ENCODE results near the gene CCDC33. TPM values are rescaled to one million over a fixed set of nuclear protein-coding genes. Genes with fewer than 3 reads are reported as not detected.

CCDC33 gene
- total RNA-seq, 4 donors from 2014 or later: 0.13 TPM; not detected in 3

DNA sequence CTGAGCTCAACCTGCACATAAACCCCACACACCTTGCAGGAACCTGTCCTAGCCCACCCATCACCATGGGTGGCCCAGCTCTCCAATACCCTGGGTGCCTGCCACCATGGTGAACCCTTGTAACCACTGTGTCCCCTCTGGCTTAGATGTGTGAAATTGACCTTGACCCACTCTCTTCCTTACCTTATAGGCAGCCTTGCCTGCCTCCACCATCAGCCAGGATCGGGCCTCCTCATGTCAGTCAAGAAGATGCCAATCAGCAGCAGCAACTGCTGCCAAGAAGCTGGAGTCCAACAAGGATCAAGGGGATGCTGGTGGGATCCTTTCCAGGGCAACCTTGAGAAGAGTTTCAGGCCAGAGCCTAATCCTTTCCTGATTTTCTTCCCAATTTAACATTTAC, 140.1 kb downstream of the CCDC33 start:
- intact Hi-C loops (cut with DNase I): no loop called here
- H3K4me3 ChIP-seq (replicated peaks in 1 of 3): no peak overlapping the region
- no peaks in the 10 kb centered on the region for H3K27me3 ChIP-seq
- DNase-seq: no peak
- WGBS, 2 donors: 82 to 86% methylated on average over 1 of the region's 1 CpG
- H3K36me3 ChIP-seq: no peaks in the 10 kb centered on the region
- TF ChIP-seq, protein P1, sequence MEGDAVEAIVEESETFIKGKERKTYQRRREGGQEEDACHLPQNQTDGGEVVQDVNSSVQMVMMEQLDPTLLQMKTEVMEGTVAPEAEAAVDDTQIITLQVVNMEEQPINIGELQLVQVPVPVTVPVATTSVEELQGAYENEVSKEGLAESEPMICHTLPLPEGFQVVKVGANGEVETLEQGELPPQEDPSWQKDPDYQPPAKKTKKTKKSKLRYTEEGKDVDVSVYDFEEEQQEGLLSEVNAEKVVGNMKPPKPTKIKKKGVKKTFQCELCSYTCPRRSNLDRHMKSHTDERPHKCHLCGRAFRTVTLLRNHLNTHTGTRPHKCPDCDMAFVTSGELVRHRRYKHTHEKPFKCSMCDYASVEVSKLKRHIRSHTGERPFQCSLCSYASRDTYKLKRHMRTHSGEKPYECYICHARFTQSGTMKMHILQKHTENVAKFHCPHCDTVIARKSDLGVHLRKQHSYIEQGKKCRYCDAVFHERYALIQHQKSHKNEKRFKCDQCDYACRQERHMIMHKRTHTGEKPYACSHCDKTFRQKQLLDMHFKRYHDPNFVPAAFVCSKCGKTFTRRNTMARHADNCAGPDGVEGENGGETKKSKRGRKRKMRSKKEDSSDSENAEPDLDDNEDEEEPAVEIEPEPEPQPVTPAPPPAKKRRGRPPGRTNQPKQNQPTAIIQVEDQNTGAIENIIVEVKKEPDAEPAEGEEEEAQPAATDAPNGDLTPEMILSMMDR (IDR thresholded peaks at IDR 0.05): no peak
- no peak for TF ChIP-seq POLR2A (IDR thresholded peaks at IDR 0.05)
- H3K4me1 ChIP-seq: peaks cover 7 to 11% of the 10 kb centered on the region in 2 donors
- H3K27ac ChIP-seq: no peak overlapping the region
- no peaks in the 10 kb centered on the region for H3K9me3 ChIP-seq

DNA sequence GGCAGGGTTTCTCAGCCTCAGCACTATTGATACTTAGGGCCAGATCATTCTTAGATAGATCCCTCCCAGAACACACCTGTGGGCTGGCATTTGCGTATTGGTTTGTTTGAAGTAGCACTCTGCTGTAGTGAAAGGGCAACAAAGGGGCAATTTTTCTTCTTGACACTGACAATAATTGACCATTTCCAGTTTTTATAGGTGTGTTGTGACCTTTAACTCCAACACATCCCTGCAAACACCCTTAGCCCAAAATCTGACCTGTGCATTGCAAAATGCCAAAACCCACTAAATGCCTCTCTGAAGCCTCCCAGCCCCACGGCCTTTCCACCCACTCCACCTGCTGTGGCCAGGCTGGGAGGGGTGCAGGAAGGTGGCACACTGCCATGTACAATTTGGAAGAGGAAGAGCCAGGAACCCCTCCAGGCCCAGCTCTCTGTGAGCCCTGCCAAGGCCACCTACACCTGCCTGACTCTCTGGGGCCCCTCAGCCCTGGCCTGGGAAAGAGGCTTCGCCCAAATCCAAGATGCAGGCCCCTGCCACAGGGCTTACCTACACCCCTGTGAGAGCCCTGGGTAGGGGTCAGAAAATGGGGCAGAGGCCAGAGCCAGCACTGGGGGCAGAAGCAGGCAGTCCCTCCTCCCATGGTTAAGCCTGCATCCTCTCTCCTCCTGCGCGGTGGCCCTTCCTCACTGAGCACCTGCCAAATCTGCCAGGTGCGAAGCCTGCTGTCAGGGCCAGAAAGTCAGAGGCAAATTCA, 140.9 kb downstream of the CCDC33 start:
- TF ChIP-seq POLR2A (IDR thresholded peaks at IDR 0.05): no peak
- TF ChIP-seq, protein P1 (IDR thresholded peaks at IDR 0.05): no peak
- DNase-seq: no peak
- Histone ChIP-seq H3K36me3 (no peaks in the 10 kb centered on the region), H3K4me3 (replicated peaks in 1 of 3) (no peak overlapping the region), H3K27ac (no peak overlapping the region), H3K27me3 (no peaks in the 10 kb centered on the region), H3K9me3 (no peaks in the 10 kb centered on the region), H3K4me1 (peaks cover 7 to 11% of the 10 kb centered on the region in 2 donors)
- intact Hi-C loops (cut with DNase I): no loop called here
- 82 to 90% methylated on average over 6 of the region's 6 CpGs for WGBS, 2 donors

DNA sequence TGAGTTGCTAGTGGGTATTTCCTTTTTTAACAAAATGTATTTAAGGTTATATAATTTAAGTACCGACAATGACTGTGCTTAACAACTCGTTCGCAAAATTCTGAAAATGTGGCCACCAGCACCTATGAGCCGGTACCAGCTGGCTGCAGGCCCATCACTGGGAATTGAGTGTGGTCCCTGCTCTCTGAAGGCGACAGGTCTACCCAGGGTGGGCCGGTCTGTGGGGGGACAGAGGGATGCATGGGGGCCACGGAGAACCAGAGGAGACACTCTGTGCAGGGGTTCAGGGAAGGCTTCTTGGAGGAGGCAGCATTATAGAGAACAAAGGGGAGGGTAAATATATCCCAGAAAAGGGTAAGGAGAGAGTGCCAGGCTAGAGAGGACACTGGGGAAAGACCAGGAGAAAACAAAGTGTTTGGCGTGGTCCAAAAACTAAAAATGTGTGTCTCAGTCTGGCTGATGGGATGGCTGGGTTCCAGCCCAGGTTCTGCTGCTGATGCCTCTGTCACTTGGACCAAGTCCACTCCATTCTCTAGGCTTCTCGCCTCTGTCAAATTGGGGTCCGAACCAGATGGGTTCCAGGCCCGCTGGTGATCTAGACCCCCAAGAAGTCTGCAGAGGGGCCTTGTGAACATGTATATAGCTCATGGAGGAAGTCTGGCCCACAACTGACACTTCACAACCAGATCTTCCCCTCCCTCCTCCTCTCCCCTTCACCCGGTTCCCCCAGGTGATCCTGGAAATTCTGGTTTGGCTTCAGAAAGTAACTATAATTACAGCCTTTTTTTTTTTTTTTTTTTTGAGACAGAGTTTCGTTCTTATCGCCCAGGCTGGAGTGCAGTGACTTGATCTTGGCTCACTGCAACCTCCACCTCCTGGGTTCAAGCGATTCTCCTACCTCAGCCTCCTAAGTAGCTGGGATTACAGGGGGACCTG, 142.0 kb downstream of the CCDC33 start:
- no peak for DNase-seq
- 85 to 87% methylated on average over 15 of the region's 15 CpGs for WGBS, 2 donors
- peaks cover 7 to 11% of the 10 kb centered on the region in 2 donors for H3K4me1 ChIP-seq
- TF ChIP-seq, protein P1 (IDR thresholded peaks at IDR 0.05): no peak
- no peak for TF ChIP-seq POLR2A (IDR thresholded peaks at IDR 0.05)
- H3K9me3 ChIP-seq: no peaks in the 10 kb centered on the region
- H3K27ac ChIP-seq: no peak overlapping the region
- H3K36me3 ChIP-seq: no peaks in the 10 kb centered on the region
- H3K4me3 ChIP-seq (replicated peaks in 1 of 3): no peak overlapping the region
- intact Hi-C loops (cut with DNase I): no loop called here
- H3K27me3 ChIP-seq: no peaks in the 10 kb centered on the region

DNA sequence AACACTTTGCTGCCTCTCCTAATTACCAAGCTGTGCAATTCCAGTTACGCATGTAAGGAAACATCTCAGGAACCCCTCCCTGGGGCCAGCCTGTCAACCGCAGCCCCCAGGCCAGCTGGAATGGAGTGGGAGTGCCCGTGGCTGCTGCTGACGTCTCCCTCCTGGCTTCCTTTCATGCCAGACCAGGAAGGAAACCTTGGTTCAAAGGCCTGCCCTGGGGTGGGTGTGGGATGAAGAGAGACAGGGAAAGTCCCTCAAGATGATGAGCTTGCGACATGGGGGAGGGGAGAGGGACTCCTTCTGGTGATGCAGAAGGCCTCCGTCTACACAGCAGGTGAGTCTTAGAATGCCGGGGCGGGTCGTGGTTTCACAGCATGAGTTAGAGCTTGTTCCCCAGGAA, 142.7 kb downstream of the CCDC33 start:
- 56 to 61% methylated on average over 8 to 9 of the region's 9 CpGs for WGBS, 2 donors
- Histone ChIP-seq H3K27me3 (no peaks in the 10 kb centered on the region), H3K36me3 (no peaks in the 10 kb centered on the region), H3K9me3 (no peaks in the 10 kb centered on the region), H3K4me1 (peaks cover 5 to 9% of the 10 kb centered on the region in 2 donors), H3K4me3 (replicated peaks in 1 of 3) (no peak overlapping the region), H3K27ac (no peak overlapping the region)
- TF ChIP-seq, protein P1 (IDR thresholded peaks at IDR 0.05): no peak
- intact Hi-C loops (cut with DNase I): no loop called here
- DNase-seq: no peak
